Cardiac muscle cell (in vitro differentiated cells and primary cell): Measurements from ENCODE around the gene COL27A1. TPM values are rescaled to one million over a fixed set of nuclear protein-coding genes. Genes with fewer than 3 reads are reported as not detected.

Experiments
- DNase-seq, 2 donors: peaks; one replicate each; pipeline versions ENCODE4 v3.0.0 to v3.0.0-alpha.2; 2010 to 2017; ENCODE audit warnings: low read depth in 1 of 2, low spot score in 1 of 2
- H3K27ac ChIP-seq: fragments of 200-600 bp; sonication (generic); 2 replicates; pipeline ENCODE4 v1.5.1; 2016
- H3K27me3 ChIP-seq: fragments of 200-600 bp; sonication (generic); 2 replicates; pipeline ENCODE4 v1.6.0; 2016; ENCODE audit warnings: control low read depth
- H3K36me3 ChIP-seq: fragments of 200-600 bp; sonication (generic); 2 replicates; pipeline ENCODE4 v1.5.1; 2016; ENCODE audit warnings: control low read depth
- H3K4me1 ChIP-seq: fragments of 200-600 bp; sonication (generic); 2 replicates; pipeline ENCODE4 v1.8.1; 2017; ENCODE audit warnings: low read depth, mild to moderate bottlenecking, mixed run types
- H3K4me3 ChIP-seq: fragments of 200-600 bp; sonication (generic); 2 replicates; pipeline ENCODE4 v1.5.1; 2016; ENCODE audit warnings: mild to moderate bottlenecking
- H3K9me3 ChIP-seq: fragments of 200-600 bp; sonication (generic); 2 replicates; pipeline ENCODE4 v1.5.1; 2017; ENCODE audit warnings: low read depth, mild to moderate bottlenecking, control low read depth
- CTCF ChIP-seq: IDR thresholded peaks from 2 replicates; pipeline ENCODE4 v1.5.1; 2012; ENCODE audit warnings: low read depth, mild to moderate bottlenecking, low read length
- polyA plus RNA-seq: library from polyadenylated mRNA; unstranded; fragments of >200 nt; fragmentation: Nextera tagmentation; extraction: Ambion mirVana; gene quantifications from 2 replicates; pipeline ENCODE4 v1.2.1, GENCODE V29; 2016
- total RNA-seq: library from RNA; depleted of rRNA; stranded (reverse); fragments of >200 nt; gene quantifications from 2 replicates; pipeline ENCODE4 v1.2.3, GENCODE V29; 2016

The COL27A1 gene
- total and polyA plus RNA-seq, 2 experiments from 2014 or later = 12.2 to 19.2 TPM

GRCh38 chr9:114258866-114259797 is 103.8 kb downstream of the COL27A1 start:
- no peaks in the 10 kb centered on the region for H3K27me3 ChIP-seq
- TF ChIP-seq CTCF = no peak

GRCh38 chr9:114259798-114260523 is 104.6 kb downstream of the COL27A1 start:
- no peak for DNase-seq
- Histone ChIP-seq H3K4me1 (no peaks in the 10 kb centered on the region), H3K27me3 (no peaks in the 10 kb centered on the region), H3K9me3 (no peaks in the 10 kb centered on the region), H3K36me3 (no peaks in the 10 kb centered on the region), H3K27ac (no peak overlapping the region), H3K4me3 (no peak overlapping the region)
- TF ChIP-seq CTCF = no peak

More at GRCh38 chr9:114258866-114259797, 103.8 kb downstream of the COL27A1 start:
- H3K4me1 ChIP-seq = no peaks in the 10 kb centered on the region
- H3K9me3 ChIP-seq = no peaks in the 10 kb centered on the region
- no peak overlapping the region for H3K27ac ChIP-seq
- H3K4me3 ChIP-seq = no peak overlapping the region
- no peaks in the 10 kb centered on the region for H3K36me3 ChIP-seq
- no peak for DNase-seq

DNA sequence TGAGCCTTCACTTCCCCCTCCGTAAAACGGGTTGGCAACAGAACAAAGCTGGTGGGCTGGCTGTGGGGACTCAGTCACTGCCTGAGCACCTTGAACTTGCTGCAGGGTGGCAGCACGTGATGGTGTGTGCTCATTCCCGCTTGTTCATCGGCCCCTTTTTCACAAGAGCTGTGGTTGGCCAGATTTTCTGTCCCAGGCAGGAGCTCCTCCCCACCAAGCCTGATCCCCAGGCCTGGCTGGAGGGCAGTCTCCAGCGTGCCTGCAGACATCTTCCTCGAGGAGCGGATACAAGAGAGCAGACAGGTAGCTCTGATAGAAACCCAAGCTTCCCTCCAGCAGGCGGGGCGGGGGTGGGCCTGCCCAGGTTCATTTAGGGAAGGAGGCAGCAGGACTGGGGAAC is 105.7 kb downstream of the COL27A1 start:
- no peaks in the 10 kb centered on the region for H3K36me3 ChIP-seq
- H3K4me3 ChIP-seq = no peak overlapping the region
- no peak for DNase-seq
- H3K4me1 ChIP-seq = no peaks in the 10 kb centered on the region
- no peaks in the 10 kb centered on the region for H3K27me3 ChIP-seq
- H3K9me3 ChIP-seq = no peaks in the 10 kb centered on the region
- H3K27ac ChIP-seq = no peak overlapping the region
- no peak for TF ChIP-seq CTCF

DNA sequence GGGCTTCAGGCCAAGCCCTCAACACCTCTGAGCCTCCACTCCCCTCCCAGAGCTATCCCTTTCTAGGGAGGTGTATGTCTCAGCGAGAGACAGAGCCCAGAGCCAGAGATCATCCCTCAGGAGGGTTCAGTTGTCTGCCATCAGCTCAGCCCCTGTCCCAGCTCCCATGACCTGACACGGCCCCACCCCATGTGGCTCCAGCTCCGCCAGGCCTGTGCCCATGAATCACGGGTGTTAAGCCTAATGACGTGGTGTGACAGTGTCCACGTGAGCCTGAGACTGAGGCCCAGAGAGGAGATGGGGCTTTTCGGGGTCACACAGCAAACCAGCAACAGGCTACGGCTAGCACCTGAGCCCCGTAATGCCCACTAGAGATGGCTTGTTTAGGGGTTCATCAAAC is 106.7 kb downstream of the COL27A1 start:
- H3K36me3 ChIP-seq = no peaks in the 10 kb centered on the region

More for the DNA sequence above, 106.7 kb downstream of the COL27A1 start:
- no peak overlapping the region for H3K4me3 ChIP-seq
- no peaks in the 10 kb centered on the region for H3K9me3 ChIP-seq
- no peaks in the 10 kb centered on the region for H3K4me1 ChIP-seq
- DNase-seq = no peak
- H3K27me3 ChIP-seq = no peaks in the 10 kb centered on the region
- no peak for TF ChIP-seq CTCF
- no peak overlapping the region for H3K27ac ChIP-seq
